Measurements from ENCODE around the gene USH1C. TPM values are rescaled to one million over a fixed set of nuclear protein-coding genes. Genes with fewer than 3 reads are reported as not detected.

USH1C gene
- total RNA-seq, 4 donors from 2014 or later: not detected

DNA sequence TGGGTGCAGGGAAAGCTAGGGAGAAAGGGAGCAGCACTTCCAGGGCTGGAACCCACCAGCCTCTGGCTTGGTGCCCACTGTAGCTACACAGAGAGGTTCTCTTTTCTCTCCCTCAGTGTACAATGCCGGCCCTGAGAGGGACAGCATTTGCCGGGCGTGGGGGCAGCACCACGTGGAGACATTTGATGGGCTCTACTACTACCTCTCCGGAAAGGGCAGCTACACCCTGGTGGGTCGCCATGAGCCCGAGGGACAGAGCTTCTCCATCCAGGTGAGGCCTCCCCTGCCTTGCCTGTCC, 9.0 kb upstream of the USH1C start:
- TF ChIP-seq, protein P1, sequence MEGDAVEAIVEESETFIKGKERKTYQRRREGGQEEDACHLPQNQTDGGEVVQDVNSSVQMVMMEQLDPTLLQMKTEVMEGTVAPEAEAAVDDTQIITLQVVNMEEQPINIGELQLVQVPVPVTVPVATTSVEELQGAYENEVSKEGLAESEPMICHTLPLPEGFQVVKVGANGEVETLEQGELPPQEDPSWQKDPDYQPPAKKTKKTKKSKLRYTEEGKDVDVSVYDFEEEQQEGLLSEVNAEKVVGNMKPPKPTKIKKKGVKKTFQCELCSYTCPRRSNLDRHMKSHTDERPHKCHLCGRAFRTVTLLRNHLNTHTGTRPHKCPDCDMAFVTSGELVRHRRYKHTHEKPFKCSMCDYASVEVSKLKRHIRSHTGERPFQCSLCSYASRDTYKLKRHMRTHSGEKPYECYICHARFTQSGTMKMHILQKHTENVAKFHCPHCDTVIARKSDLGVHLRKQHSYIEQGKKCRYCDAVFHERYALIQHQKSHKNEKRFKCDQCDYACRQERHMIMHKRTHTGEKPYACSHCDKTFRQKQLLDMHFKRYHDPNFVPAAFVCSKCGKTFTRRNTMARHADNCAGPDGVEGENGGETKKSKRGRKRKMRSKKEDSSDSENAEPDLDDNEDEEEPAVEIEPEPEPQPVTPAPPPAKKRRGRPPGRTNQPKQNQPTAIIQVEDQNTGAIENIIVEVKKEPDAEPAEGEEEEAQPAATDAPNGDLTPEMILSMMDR (IDR thresholded peaks at IDR 0.05): no peak
- TF ChIP-seq POLR2A (IDR thresholded peaks at IDR 0.05) (no peak), EP300 (IDR thresholded peaks at IDR 0.05) (no peak)
- Histone ChIP-seq H3K27me3 (no peaks in the 10 kb centered on the region), H3K4me3 (no peak overlapping the region), H3K4me1 (no peaks in the 10 kb centered on the region), H3K9me3 (no peaks in the 10 kb centered on the region), H3K36me3 (no peaks in the 10 kb centered on the region), H3K27ac (no peak overlapping the region)
- no peak for DNase-seq (ENCODE audit: low spot score in 2 of 2)
- WGBS, 2 donors: 60% methylated on average over 7 of the region's 7 CpGs; no CpG with 5 or more reads in 1 of the 2 donors

DNA sequence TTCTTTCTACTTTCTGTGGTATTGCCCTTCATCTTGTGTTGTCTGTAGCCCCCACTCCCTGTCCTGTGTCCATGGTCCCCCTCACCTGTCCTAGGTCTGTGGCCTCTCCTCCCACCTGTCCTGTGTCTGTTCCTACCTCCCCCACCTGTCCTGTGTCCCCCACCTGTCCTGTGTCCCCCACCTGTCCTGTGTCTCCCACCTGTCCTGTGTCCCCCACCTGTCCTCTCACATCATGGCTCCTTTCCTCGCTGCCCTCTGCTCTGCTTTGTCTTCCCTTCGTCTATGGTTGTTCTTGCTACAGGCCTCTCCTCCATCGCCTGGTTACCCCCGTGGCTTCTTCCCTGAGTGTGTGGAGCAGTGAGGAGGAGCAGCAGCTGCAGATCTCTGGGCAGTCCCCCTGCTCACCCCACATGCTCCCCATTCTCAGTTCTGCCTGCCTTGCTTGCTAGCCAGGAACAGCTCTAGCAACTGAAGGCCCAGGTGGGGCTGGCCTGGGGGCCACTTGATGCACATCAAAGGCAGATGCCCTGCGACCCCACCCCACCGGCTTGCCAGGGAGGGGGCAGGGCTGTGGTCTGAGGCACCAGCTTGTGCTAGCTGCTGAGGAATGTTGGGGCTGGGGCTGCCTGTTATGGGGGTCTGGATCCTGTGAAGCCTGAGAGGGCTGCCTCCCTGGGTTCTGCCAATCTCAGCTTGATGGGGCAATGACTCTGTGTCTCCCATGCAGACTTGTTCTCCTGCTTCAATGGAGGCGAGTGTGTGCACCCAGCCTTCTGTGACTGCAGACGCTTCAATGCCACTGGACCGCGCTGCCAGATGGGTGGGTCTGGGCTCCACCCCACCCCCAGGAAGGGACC, 8.4 kb upstream of the USH1C start:
- no peak overlapping the region for H3K4me3 ChIP-seq
- TF ChIP-seq, protein P1 (IDR thresholded peaks at IDR 0.05): no peak
- TF ChIP-seq EP300 (IDR thresholded peaks at IDR 0.05): no peak
- TF ChIP-seq POLR2A (IDR thresholded peaks at IDR 0.05): no peak
- WGBS, 2 donors: 86 to 88% methylated on average over 10 of the region's 10 CpGs
- no peaks in the 10 kb centered on the region for H3K4me1 ChIP-seq
- no peaks in the 10 kb centered on the region for H3K9me3 ChIP-seq
- H3K27ac ChIP-seq: no peak overlapping the region
- DNase-seq (ENCODE audit: low spot score in 2 of 2): no peak
- H3K36me3 ChIP-seq: no peaks in the 10 kb centered on the region
- peaks cover 0 to 5% of the 10 kb centered on the region in 2 donors for H3K27me3 ChIP-seq

DNA sequence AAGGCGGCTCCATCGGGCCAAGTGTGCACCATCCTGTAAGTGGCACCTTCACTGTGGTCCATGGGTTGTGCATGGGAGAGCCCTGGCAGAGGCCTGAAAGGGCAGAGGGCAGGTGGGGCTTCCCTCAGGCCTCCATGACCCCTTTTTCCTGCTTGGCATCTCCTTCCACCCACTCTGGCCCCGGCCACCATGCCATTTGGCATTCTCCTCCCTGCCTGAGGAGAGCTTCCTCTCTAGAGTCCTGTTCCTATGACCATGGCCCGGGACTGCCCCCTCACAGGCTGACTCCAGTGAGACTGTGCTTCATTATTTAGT, 7.8 kb upstream of the USH1C start:
- Histone ChIP-seq H3K9me3 (no peaks in the 10 kb centered on the region), H3K36me3 (no peaks in the 10 kb centered on the region), H3K27ac (no peak overlapping the region), H3K4me3 (no peak overlapping the region), H3K4me1 (no peaks in the 10 kb centered on the region), H3K27me3 (peaks cover 0 to 11% of the 10 kb centered on the region in 2 donors)
- no peak for TF ChIP-seq POLR2A (IDR thresholded peaks at IDR 0.05)
- TF ChIP-seq EP300 (IDR thresholded peaks at IDR 0.05): no peak
- TF ChIP-seq, protein P1 (IDR thresholded peaks at IDR 0.05): no peak
- no peak for DNase-seq (ENCODE audit: low spot score in 2 of 2)
- 80 to 84% methylated on average over 4 of the region's 4 CpGs for WGBS, 2 donors

DNA sequence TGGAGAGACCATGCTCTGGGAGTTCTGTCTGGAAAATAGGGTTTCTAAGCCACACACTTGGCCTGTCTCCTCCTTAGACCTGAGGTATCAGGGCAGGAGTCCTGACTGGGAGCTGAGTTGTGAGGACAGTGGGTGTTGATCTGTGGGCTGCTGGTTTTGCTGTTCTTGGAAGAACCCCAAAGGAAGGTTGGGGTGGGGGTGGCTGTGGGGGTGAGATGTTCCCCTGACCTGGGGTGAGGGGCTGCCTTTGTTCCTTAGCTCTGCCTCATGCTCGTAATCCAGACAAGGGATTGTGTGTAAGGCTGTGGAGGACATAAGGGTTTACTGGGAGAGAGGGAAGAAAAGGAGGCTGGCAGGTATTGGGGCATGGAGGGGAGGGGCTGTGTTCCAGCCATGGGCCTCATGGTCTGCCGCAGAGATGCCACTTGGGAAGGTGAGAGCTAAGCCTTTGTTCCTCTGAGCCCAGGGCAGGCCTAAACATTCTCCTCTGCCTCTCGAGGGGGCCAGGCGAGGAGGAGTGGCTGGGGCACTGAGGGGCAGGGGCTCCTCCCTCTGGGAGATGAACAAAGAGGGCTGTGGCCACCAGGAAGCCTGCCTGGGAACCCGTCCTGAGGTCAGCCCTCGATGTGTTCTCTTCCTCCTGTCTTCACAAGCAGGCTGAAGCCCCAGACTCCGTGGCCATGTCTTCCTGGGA, 7.3 kb upstream of the USH1C start:
- no peak overlapping the region for H3K27ac ChIP-seq
- no peak for DNase-seq (ENCODE audit: low spot score in 2 of 2)
- H3K4me3 ChIP-seq: no peak overlapping the region
- H3K9me3 ChIP-seq: no peaks in the 10 kb centered on the region
- H3K27me3 ChIP-seq: peaks cover 0 to 15% of the 10 kb centered on the region in 2 donors
- no peak for TF ChIP-seq POLR2A (IDR thresholded peaks at IDR 0.05)
- no peak for TF ChIP-seq EP300 (IDR thresholded peaks at IDR 0.05)
- TF ChIP-seq, protein P1 (IDR thresholded peaks at IDR 0.05): no peak
- no peaks in the 10 kb centered on the region for H3K4me1 ChIP-seq
- no peaks in the 10 kb centered on the region for H3K36me3 ChIP-seq
- WGBS, 2 donors: 53 to 57% methylated on average over 6 to 7 of the region's 7 CpGs

Measured in tibial nerve (tissue), 4 donors.